HepG2 (cell line): ENCODE results near the gene GPT2. TPM values are rescaled to one million over a fixed set of nuclear protein-coding genes. Genes with fewer than 3 reads are reported as not detected.

Source experiments
- AKAP8 ChIP-seq: sonication (generic); formaldehyde crosslinking; IDR thresholded peaks from 2 replicates; pipeline ENCODE4 v1.5.1; 2020; ENCODE audit warnings: mild to moderate bottlenecking, missing genetic modification reagents
- ATRX ChIP-seq: sonication (generic); formaldehyde crosslinking; IDR thresholded peaks from 2 replicates; pipeline ENCODE4 v1.4.0; 2020; ENCODE audit warnings: missing genetic modification reagents, borderline replicate concordance
- CREB3 ChIP-seq: sonication (generic); formaldehyde crosslinking; IDR thresholded peaks from 2 replicates; pipeline ENCODE4 v1.5.0; 2020; ENCODE audit warnings: missing genetic modification reagents
- GATA4 ChIP-seq: sonication (generic); IDR thresholded peaks from 2 replicates; pipeline ENCODE4 v1.6.1; 2016; ENCODE audit warnings: antibody characterized with exemption, low read depth, borderline replicate concordance
- HDAC6 ChIP-seq: fragments of 200-600 bp; sonication (generic); IDR thresholded peaks from 2 replicates; pipeline ENCODE4 v1.7.0; 2017; ENCODE audit warnings: mild to moderate bottlenecking, antibody characterized with exemption, low read length, low read depth
- HMG20A ChIP-seq: IDR thresholded peaks from 2 replicates; pipeline ENCODE4 v1.6.1; 2016; ENCODE audit warnings: borderline replicate concordance
- HMG20B ChIP-seq: conservative IDR thresholded peaks from 2 replicates; pipeline ENCODE4 v1.6.1; 2016; ENCODE audit warnings: missing genetic modification reagents, missing compliant biosample characterization
- HMGA1 ChIP-seq: sonication (generic); formaldehyde crosslinking; conservative IDR thresholded peaks from 2 replicates; pipeline ENCODE4 v1.4.0; 2020; ENCODE audit warnings: missing genetic modification reagents
- ISL2 ChIP-seq: sonication (generic); formaldehyde crosslinking; IDR thresholded peaks from 2 replicates; pipeline ENCODE4 v1.5.0; 2020; ENCODE audit warnings: missing genetic modification reagents
- LCORL ChIP-seq, 2 experiments: fragments of 450-650 bp in 1 of 2; sonication (generic) in 1 of 2; formaldehyde crosslinking in 1 of 2; IDR thresholded peaks; 2 replicates each; pipeline versions ENCODE4 v1.5.0 to v1.6.1; 2017 to 2020; ENCODE audit warnings: antibody characterized with exemption in 1 of 2, missing genetic modification reagents in 1 of 2
- MLLT10 ChIP-seq: sonication (generic); formaldehyde crosslinking; IDR thresholded peaks from 2 replicates; pipeline ENCODE4 v1.4.0; 2020; ENCODE audit warnings: missing genetic modification reagents
- SIN3A ChIP-seq: IDR thresholded peaks from 2 replicates; pipeline ENCODE4 v1.6.1; 2011; ENCODE audit warnings: low read depth, mild to moderate bottlenecking, control low read depth, low read length, borderline replicate concordance
- TEAD3 ChIP-seq: optimal IDR thresholded peaks from 2 replicates; pipeline ENCODE3; 2016; ENCODE audit warnings: borderline replicate concordance
- XBP1 ChIP-seq: sonication (generic); formaldehyde crosslinking; IDR thresholded peaks from 2 replicates; pipeline ENCODE4 v1.5.0; 2020; ENCODE audit warnings: missing genetic modification reagents
- ZBTB14 ChIP-seq: sonication (generic); formaldehyde crosslinking; IDR thresholded peaks from 2 replicates; pipeline ENCODE4 v1.4.0; 2020; ENCODE audit warnings: missing genetic modification reagents
- ZEB1 ChIP-seq: IDR thresholded peaks from 2 replicates; pipeline ENCODE4 v1.6.1; 2012; ENCODE audit warnings: mild to moderate bottlenecking, low read depth, inconsistent platforms; ENCODE audit not compliant: insufficient replicate concordance
- ZFAT ChIP-seq: sonication (generic); formaldehyde crosslinking; conservative IDR thresholded peaks from 2 replicates; pipeline ENCODE4 v1.8.1; 2023; ENCODE audit warnings: missing genetic modification reagents, inconsistent platforms
- ZNF326 ChIP-seq: sonication (generic); formaldehyde crosslinking; IDR thresholded peaks from 2 replicates; pipeline ENCODE4 v1.4.0; 2020; ENCODE audit warnings: missing genetic modification reagents, borderline replicate concordance
- ZNF383 ChIP-seq: sonication (generic); formaldehyde crosslinking; IDR thresholded peaks from 2 replicates; pipeline ENCODE4 v1.4.0; 2020; ENCODE audit warnings: missing genetic modification reagents, mild to moderate bottlenecking, borderline replicate concordance
- ZNF530 ChIP-seq: sonication (generic); formaldehyde crosslinking; IDR thresholded peaks from 2 replicates; pipeline ENCODE4 v1.5.0; 2020; ENCODE audit warnings: low read depth, mild to moderate bottlenecking, missing genetic modification reagents
- ZNF564 ChIP-seq: sonication (generic); formaldehyde crosslinking; IDR thresholded peaks from 2 replicates; pipeline ENCODE4 v1.8.1; 2023; ENCODE audit warnings: mild to moderate bottlenecking, missing genetic modification reagents
- ZNF776 ChIP-seq: sonication (generic); formaldehyde crosslinking; IDR thresholded peaks from 2 replicates; pipeline ENCODE4 v1.4.0; 2020; ENCODE audit warnings: mild to moderate bottlenecking, missing genetic modification reagents
- ZNF878 ChIP-seq: sonication (generic); formaldehyde crosslinking; IDR thresholded peaks from 2 replicates; pipeline ENCODE4 v1.8.1; 2023; ENCODE audit warnings: mild to moderate bottlenecking, missing genetic modification reagents, moderate library complexity
- ZSCAN22 ChIP-seq: sonication (generic); formaldehyde crosslinking; IDR thresholded peaks from 2 replicates; pipeline ENCODE4 v1.4.0; 2020; ENCODE audit warnings: mild to moderate bottlenecking, missing genetic modification reagents
- ZZZ3 ChIP-seq: sonication (generic); formaldehyde crosslinking; IDR thresholded peaks from 2 replicates; pipeline ENCODE4 v1.4.0; 2020; ENCODE audit warnings: missing genetic modification reagents, mild to moderate bottlenecking, borderline replicate concordance
- polyA plus RNA-seq, 8 experiments: library from polyadenylated mRNA; depleted of rRNA in 3 of 8; stranded (reverse) in 7 of 8; unstranded in 1 of 8; fragments of >200 nt; fragmentation: Illumina TruSeq in 4 of 8; extraction: Trizol in 4 of 8; gene quantifications; 2 replicates each; pipeline versions ENCODE4 v1.2.1 to v1.2.3, GENCODE V29; 2011 to 2016; ENCODE audit warnings: low read depth in 4 of 8, missing spikeins in 1 of 8, mixed read lengths in 1 of 8; ENCODE audit not compliant: insufficient read depth in 1 of 8
- total RNA-seq, 5 experiments: library from RNA; depleted of rRNA; stranded (reverse); fragments of >200 nt; fragmentation: Illumina TruSeq; extraction: Trizol; gene quantifications; 2 replicates each; pipeline ENCODE4 v1.2.3, GENCODE V29; 2016; ENCODE audit warnings: low read depth in 1 of 5
- TF ChIP-seq, protein P1 (sequence below): sonication (generic); formaldehyde crosslinking; IDR thresholded peaks from 2 replicates; pipeline ENCODE4 v1.4.0; 2020; ENCODE audit warnings: mild to moderate bottlenecking, missing genetic modification reagents

Gene GPT2
- total and polyA plus RNA-seq, 2 of the 13 experiments (the other 11 are each of a cell fraction or from before 2014, with no cell fraction given) = 138 to 267 TPM

DNA sequence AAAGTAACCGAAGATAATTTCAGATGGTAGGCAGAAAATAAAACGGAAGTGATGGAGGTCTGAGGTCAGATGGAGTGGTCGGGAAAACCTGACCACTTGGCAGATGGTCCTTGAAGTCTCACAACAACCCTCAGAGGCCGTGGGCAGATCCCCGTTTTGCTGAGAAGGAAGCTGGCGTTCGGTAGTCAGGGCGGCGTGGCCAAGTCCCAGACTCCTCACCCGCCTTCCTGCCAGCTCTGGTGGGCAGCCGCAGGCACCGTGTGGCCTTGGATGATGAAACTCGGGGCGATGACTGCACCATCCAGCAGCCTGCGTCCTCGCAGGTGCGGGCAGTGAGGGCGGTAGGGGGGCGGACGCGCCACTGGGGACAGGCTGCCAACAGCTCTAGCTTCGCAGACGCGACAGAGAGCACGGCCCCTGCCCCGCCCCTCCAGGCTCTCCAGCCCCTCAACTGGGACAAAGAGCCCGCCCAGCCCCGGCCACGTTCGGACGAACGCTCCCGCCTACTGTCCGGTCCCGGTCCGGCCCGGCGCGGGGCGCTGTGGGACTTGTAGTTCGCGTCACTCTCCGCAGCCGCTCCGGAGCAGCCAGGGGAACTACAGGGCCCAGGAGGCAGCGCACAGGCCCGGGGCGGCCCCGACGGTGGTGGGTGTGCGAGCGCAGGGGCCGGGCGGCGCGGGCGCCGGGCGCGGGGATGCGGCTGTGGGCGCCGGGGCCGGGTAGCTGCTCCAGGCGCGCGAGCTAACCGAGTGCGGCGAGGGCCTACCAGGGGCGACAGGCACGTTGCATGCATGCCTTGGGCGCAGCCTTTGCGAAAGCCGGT lies at the start of gene GPT2 (continued):
- no peak for TF ChIP-seq LCORL (IDR thresholded peaks at IDR 0.05)
- TF ChIP-seq LCORL (CRISPR knock-in tag; IDR thresholded peaks at IDR 0.05) = peak; percentile 82
- TF ChIP-seq GATA4 = no peak
- 0 out of 2 replicates have a peak, but pooled peaks have one; percentile 61 for TF ChIP-seq ZNF326 (CRISPR knock-in tag)
- TF ChIP-seq ZZZ3 (CRISPR knock-in tag) = peak; percentile 85
- peak; percentile 39 for TF ChIP-seq ZEB1
- TF ChIP-seq HDAC6 = no peak
- TF ChIP-seq HMGA1 (CRISPR knock-in tag) = no peak
- TF ChIP-seq ZSCAN22 (CRISPR knock-in tag) = no peak
- TF ChIP-seq CREB3 (CRISPR knock-in tag) = no peak; the same call in 1 of the 2 replicates
- peak; percentile 82; the same call in 1 of the 2 replicates for TF ChIP-seq ZNF776
- TF ChIP-seq AKAP8 (CRISPR knock-in tag) = peak; percentile 80; the same call in 1 of the 2 replicates
- peak; percentile 73; the same call in 1 of the 2 replicates for TF ChIP-seq HMG20A (CRISPR knock-in tag)
- no peak for TF ChIP-seq ZNF383 (CRISPR knock-in tag)
- TF ChIP-seq HMG20B (CRISPR knock-in tag) = peak; percentile 77
- TF ChIP-seq ZNF564 = peak; percentile 95
- peak; percentile 89 for TF ChIP-seq TEAD3 (CRISPR knock-in tag)
- no peak; the same call in 1 of the 2 replicates for TF ChIP-seq ZNF530
- no peak for TF ChIP-seq ZFAT (CRISPR knock-in tag)
- TF ChIP-seq SIN3A = peak; percentile 78; the same call in 1 of the 2 replicates
- TF ChIP-seq, protein P1, sequence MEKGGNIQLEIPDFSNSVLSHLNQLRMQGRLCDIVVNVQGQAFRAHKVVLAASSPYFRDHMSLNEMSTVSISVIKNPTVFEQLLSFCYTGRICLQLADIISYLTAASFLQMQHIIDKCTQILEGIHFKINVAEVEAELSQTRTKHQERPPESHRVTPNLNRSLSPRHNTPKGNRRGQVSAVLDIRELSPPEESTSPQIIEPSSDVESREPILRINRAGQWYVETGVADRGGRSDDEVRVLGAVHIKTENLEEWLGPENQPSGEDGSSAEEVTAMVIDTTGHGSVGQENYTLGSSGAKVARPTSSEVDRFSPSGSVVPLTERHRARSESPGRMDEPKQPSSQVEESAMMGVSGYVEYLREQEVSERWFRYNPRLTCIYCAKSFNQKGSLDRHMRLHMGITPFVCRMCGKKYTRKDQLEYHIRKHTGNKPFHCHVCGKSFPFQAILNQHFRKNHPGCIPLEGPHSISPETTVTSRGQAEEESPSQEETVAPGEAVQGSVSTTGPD (CRISPR knock-in tag) = no peak
- TF ChIP-seq XBP1 = no peak; the same call in none of the 2 replicates
- TF ChIP-seq ZBTB14 (CRISPR knock-in tag) = peak; percentile 84
- no peak for TF ChIP-seq ATRX
- TF ChIP-seq MLLT10 (CRISPR knock-in tag) = no peak
- peak; percentile 87 for TF ChIP-seq ISL2 (CRISPR knock-in tag)
- peak; percentile 35; the same call in 1 of the 2 replicates for TF ChIP-seq ZNF878 (CRISPR knock-in tag)
